Stimulated activated CD4-positive, alpha-beta T cell treated with anti-CD3 and anti-CD28 coated beads, Interleukin-1b, Interleukin-23, amount 100 ng/mL, for 48 hours (primary cell): ENCODE results near the gene HINT1.
A peak's percentile ranks its signal among the peaks of the same experiment; 100 is the strongest.
"Not testable (repeated sequence)": the region's sequence is repeated elsewhere in the genome, so short reads cannot be mapped to it uniquely, and the experiment has no call there.

ENCODE experiments used
- DNase-seq: peaks from one replicate; pipeline ENCODE4 v3.0.0-alpha.2; 2020

The HINT1 gene

DNA sequence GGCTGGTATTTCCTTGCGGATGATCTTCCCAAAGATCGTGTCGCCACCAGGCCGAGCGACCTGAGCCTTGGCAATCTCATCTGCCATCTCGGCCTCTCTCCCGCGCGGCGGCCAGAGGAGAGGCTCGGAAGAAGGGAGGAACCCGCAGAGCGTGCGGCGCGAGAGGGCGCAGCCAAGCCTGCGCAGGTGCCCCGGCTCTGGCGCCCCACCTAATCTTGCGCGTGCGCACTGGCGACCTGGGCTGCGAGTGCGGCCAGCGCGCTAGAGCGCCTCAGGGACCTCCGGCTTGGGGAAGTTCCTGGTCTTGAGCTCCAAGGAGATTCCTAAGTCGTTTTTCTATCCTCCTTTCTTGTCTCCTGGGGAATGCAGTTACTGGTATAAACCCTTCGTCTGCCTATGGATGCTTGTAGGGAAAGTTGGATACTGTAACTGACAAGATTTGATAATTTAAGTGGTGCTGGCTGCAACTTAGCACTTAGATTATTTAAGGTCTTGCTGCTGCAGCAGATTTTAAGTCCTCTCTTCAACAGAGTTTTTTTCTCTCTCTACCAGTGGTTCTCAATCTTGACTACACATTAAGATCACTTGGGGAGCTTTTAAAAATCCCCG, at the start of gene HINT1:
HINT1 (minus strand) TSS at position 138 of the 609 bp plus-strand sequence; CDS start at position 87, 51 bp downstream.
- DNase-seq: peak; percentile 92

DNA sequence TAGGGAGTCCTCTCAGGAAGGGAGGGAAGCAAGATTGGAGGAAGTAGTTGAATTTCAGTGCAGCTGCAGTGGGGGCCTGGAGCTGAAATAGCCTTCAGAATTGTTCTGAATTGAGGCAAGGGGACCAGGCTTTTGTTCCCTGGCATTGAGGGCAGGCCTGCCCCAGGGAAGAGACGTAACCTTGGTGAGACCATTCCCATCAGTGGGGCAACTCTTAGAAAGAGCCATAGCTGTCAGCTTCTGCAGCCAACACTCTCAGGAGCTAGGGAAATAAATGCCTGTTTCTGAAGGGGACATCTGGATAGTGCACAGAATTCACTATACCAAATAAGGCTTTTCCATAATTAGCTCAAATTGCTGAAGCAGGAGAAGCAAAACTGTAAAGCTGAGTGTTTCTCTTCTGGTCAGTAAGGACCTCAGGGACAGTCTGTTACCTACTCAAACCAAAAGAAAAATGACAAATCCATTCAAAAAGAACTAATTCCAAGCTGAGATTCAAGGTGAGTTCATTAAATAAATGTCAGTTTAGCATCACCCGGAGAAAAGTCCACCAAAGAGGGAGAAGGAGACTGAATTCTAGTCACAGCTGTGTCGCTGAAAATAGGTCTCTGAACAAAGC, 49.7 kb upstream of the HINT1 start:
- DNase-seq: no peak

DNA sequence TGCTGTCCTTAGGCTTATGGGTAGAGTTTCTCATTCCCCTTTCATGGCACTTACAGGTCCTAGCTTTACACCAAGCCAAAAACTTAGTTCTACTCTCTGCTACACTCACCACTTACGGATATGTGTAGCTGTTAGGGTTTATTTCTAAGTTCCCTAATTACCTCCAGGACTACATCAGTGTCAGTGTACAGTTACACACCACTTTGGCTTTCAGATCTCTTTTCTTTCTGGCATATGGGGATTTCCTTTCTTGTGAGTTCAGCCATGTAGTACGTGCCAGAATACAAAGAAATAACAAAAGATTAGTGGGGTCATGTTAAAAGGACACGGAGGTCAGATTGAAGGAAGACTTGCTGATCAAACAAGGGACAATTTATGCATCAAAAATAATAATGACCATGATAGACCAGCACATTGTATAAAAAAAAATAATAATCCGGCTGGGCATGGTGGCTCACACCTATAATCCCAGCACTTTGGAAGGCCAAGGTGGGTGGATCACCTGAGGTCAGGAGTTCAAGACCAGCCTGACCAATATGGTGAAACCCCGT, 47.5 kb upstream of the HINT1 start:
- DNase-seq: no peak

- DNase-seq: no peak
Measured at GRCh38 chr5:131211669-131212068, 46.6 kb upstream of the HINT1 start.

- DNase-seq: no peak
Measured at GRCh38 chr5:131210151-131210510, 45.1 kb upstream of the HINT1 start.

DNA sequence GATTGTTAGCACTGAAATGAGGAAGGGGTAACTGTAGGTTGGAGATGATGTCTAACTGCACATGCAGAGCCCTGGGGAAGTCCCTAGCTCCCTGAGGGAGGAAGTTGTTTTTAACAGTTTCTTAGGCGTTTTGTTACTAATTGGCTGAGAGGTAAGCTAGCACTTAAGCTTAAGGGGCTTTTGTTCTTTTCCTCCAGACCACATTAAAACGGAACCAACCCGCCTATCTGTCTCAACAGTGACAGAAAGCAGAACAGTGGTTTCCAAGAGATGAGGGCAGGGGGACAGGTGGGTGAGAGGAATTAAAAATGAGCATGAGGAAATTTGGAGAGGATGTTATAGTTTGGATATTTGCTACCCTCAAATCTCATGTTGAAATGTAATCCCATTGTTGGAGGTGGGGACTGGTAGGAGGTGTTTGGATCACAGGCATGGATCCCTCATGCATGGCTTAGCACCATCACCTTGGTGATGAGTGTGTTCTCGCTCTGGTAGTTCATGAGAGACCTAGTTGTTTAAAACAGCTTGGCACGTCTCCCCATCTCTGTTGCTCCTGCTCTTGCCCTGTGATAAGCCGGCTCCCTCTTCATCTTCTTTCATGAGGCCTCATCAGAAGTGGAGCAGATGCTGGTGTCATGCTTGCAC, 44.6 kb upstream of the HINT1 start:
- peak; percentile 32 for DNase-seq

- DNase-seq: no peak
Measured at GRCh38 chr5:131209175-131209505, 44.1 kb upstream of the HINT1 start.

GRCh38 chr5:131206772-131207171, 41.7 kb upstream of the HINT1 start:
- no peak for DNase-seq

GRCh38 chr5:131206061-131206460, 41.0 kb upstream of the HINT1 start:
- no peak for DNase-seq

DNA sequence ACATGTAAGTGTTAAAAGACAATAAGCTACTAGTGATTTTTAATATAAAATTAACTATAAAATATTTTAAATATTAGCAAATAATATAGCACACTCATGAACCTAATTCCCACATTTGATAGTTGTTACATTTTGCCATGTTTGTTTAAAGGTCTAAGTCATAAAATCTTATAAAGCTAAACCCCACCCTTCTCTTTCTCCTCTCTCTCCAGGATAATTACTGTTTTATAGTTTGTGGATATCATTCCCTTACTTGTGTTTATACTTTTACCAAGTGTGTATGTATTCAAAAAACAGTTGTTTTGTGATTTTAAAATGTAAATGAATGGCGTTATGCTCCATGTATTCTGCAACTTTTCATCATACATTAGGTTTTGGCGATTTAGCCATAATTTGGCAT, 39.9 kb upstream of the HINT1 start:
- no peak for DNase-seq

GRCh38 chr5:131200560-131200959, 35.5 kb upstream of the HINT1 start:
- no peak for DNase-seq

- DNase-seq: no peak
Measured at GRCh38 chr5:131198625-131199024, 33.6 kb upstream of the HINT1 start.

DNA sequence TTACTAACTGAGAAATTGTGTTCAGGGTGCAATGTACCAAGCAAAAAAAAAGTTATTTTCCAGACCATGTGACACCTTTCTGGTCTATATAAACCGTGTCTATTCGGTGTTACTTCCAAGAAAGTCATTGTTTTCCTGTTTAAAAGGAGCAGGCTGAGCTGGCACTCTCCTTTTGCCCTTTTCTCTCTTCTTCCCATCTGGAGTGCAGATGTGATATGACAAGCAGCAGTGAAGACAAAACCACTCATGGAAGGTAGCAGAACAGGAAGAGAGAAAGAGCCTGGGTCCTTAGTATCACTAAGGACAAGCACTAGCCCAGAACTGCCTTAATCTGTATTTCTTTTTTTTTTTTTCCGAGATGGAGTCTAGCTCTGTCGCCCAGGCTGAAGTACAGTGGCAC, 31.3 kb upstream of the HINT1 start:
- DNase-seq: no peak

DNA sequence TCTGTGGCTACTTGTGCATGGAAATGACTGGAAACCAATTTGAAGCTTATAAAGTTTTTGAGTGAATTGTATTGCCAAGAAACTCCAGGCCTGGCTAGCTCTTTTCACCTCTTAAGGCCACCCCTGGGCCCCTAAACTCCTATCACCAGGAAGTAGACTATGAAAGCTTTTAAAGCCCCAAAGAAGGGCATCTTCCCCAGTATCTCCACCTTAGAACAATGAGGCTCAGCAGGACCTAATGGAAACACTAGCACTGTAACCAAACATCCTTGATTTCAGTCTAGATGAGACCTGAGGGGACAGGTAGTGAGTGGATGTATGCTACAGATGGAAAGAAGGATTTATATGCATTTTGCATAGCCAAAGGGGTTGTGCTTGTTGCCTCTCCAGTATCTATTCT, 30.6 kb upstream of the HINT1 start:
- DNase-seq: no peak

- no peak for DNase-seq
Measured at GRCh38 chr5:131194725-131195124, 29.7 kb upstream of the HINT1 start.

DNA sequence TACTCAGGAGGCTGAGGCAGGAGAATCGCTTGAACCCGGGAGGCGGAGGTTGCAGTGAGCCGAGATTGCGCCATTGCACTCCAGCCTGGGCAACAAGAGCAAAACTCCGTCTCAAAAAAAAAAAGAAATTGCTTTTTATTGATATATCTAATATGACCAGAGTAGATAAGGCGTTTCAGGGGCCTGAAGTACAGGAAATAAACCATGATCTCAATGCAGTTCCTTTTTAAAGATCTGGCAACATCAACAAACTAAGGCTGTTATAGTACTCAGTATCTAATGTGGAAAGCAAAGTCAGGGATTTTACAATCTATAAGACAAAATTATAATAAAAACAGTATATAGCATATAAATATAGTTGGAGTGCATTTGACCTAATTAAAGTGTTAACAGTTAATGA, 28.8 kb upstream of the HINT1 start:
- not testable (repeated sequence) for DNase-seq

- no peak for DNase-seq
Measured at GRCh38 chr5:131193106-131193505, 28.1 kb upstream of the HINT1 start.

- no peak for DNase-seq
Measured at GRCh38 chr5:131186561-131187256, 21.7 kb upstream of the HINT1 start.

GRCh38 chr5:131185523-131186104, 20.6 kb upstream of the HINT1 start:
- DNase-seq: no peak

GRCh38 chr5:131182839-131183238, 17.8 kb upstream of the HINT1 start:
- no peak for DNase-seq

DNA sequence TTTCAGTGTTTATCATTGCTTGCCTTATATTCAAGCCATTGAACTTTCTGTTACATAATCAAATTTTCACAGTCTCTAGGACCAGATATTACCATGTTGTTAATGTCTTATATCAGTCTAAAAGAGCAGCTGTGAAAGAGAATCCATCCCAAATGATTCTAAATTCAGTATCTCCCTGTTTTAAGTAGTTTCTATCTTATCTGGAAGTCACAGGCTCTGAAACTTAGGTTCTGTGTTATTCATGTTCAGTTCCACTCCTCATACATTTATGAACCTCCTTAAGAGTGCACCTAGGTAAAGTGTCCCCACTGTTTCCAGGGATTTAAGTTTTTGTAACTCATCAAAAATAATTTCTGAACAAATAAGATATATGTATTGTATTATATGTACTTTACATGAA, 15.4 kb upstream of the HINT1 start:
- DNase-seq: no peak

- peak; percentile 39 for DNase-seq
Measured at GRCh38 chr5:131171276-131171810, 6.3 kb upstream of the HINT1 start.
